Caco-2 (cell line): Measurements from ENCODE around the gene ABLIM2. TPM values are rescaled to one million over a fixed set of nuclear protein-coding genes. Genes with fewer than 3 reads are reported as not detected.

Experiments used
- BruUV-seq: library from RNA; stranded (reverse); fragments of 400-500 nt; replicated peaks from 2 replicates; lab custom pipeline; 2021; lab: Mats Ljungman, UMichigan
- CTCF ChIA-PET: fragments of 300-600 bp; sonication (Branson Sonifier 250); formaldehyde crosslinking; loops from one replicate; lab custom pipeline; 2022; ENCODE audit warnings: antibody characterized with exemption; lab: Charles Lee
- POLR2A ChIA-PET: fragments of 300-600 bp; sonication (Branson Sonifier 250); formaldehyde crosslinking; loops from one replicate; lab custom pipeline; 2022; ENCODE audit warnings: antibody characterized with exemption; lab: Charles Lee
- DNase-seq, 2 experiments: peaks; one replicate each; pipeline versions ENCODE4 v3.0.0 to v3.0.0-alpha.2; 2020 to 2022
- H3K27me3 ChIP-seq: replicated peaks from 2 replicates; pipeline ENCODE4 v1.6.0; 2011; ENCODE audit warnings: low read length; ENCODE audit not compliant: control insufficient read depth, insufficient read depth
- H3K36me3 ChIP-seq: 2 replicates; pipeline ENCODE4 v1.5.1; 2011; ENCODE audit warnings: low read length; ENCODE audit not compliant: control insufficient read depth, insufficient read depth
- H3K4me1 ChIP-seq: fragments of 250-450 bp; sonication (Bioruptor Pico); 2 replicates; pipeline ENCODE4 v1.5.1; 2020; ENCODE audit warnings: mild to moderate bottlenecking
- H3K4me3 ChIP-seq: 2 replicates; pipeline ENCODE4 v1.5.1; 2011; ENCODE audit warnings: low read depth, mild to moderate bottlenecking, control low read depth, low read length
- H3K9me3 ChIP-seq: fragments of 250-450 bp; sonication (Bioruptor Pico); 2 replicates; pipeline ENCODE4 v1.5.1; 2020; ENCODE audit warnings: mild to moderate bottlenecking, moderate library complexity
- H3K27ac Mint-ChIP-seq: one replicate; pipeline ENCODE4 v1.8.0; 2022; ENCODE audit warnings: mixed read lengths; ENCODE audit not compliant: unreplicated experiment
- H3K27me3 Mint-ChIP-seq: one replicate; pipeline ENCODE4 v1.8.0; 2022; ENCODE audit warnings: mixed read lengths; ENCODE audit not compliant: insufficient read depth, unreplicated experiment
- H3K36me3 Mint-ChIP-seq: one replicate; pipeline ENCODE4 v1.8.0; 2022; ENCODE audit warnings: mild to moderate bottlenecking, mixed read lengths; ENCODE audit not compliant: insufficient read depth, unreplicated experiment
- H3K4me1 Mint-ChIP-seq: one replicate; pipeline ENCODE4 v1.8.0; 2022; ENCODE audit warnings: low read depth, mixed read lengths; ENCODE audit not compliant: unreplicated experiment
- H3K4me3 Mint-ChIP-seq: one replicate; pipeline ENCODE4 v1.8.0; 2022; ENCODE audit warnings: mild to moderate bottlenecking, moderate library complexity, mixed read lengths; ENCODE audit not compliant: unreplicated experiment
- H3K9me3 Mint-ChIP-seq: one replicate; pipeline ENCODE4 v1.8.0; 2022; ENCODE audit warnings: mixed read lengths; ENCODE audit not compliant: unreplicated experiment
- intact Hi-C: fragments of 100-400 bp; cut with micrococcal nuclease; formaldehyde crosslinking; loops from one replicate; pipeline ENCODE4 v1.10.0; 2022; ENCODE audit not compliant: unreplicated experiment
- total RNA-seq: library from RNA; stranded (reverse); gene quantifications from 2 replicates; pipeline ENCODE4 v1.2.3, GENCODE V29; 2022
- TF ChIP-seq, protein P1 (sequence below), 2 experiments: fragments of 200-600 bp in 1 of 2; IDR thresholded peaks; 1 replicate in 1 of 2; 2 replicates in 1 of 2; pipeline versions ENCODE4 v1.5.1 to v1.8.0; 2011 to 2022; ENCODE audit warnings: antibody characterized with exemption in 1 of 2, control low read depth in 1 of 2, inconsistent platforms in 1 of 2, low read depth in 1 of 2, low read length in 1 of 2, mild to moderate bottlenecking in 1 of 2, moderate library complexity in 1 of 2; ENCODE audit not compliant: insufficient read depth in 1 of 2, severe bottlenecking in 1 of 2, unreplicated experiment in 1 of 2

The ABLIM2 gene
- total RNA-seq, 1 experiment from 2014 or later = 0.23 TPM

- DNase-seq = no peak
- TF ChIP-seq, protein P1, sequence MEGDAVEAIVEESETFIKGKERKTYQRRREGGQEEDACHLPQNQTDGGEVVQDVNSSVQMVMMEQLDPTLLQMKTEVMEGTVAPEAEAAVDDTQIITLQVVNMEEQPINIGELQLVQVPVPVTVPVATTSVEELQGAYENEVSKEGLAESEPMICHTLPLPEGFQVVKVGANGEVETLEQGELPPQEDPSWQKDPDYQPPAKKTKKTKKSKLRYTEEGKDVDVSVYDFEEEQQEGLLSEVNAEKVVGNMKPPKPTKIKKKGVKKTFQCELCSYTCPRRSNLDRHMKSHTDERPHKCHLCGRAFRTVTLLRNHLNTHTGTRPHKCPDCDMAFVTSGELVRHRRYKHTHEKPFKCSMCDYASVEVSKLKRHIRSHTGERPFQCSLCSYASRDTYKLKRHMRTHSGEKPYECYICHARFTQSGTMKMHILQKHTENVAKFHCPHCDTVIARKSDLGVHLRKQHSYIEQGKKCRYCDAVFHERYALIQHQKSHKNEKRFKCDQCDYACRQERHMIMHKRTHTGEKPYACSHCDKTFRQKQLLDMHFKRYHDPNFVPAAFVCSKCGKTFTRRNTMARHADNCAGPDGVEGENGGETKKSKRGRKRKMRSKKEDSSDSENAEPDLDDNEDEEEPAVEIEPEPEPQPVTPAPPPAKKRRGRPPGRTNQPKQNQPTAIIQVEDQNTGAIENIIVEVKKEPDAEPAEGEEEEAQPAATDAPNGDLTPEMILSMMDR (IDR thresholded peaks at IDR 0.05; ENCODE audit: insufficient read depth in 1 of 2, low read depth in 1 of 2, low read length in 1 of 2, severe bottlenecking in 1 of 2, unreplicated experiment in 1 of 2) = no peak
- intact Hi-C loops = no loop called here
- ChIA-PET CTCF (no interaction called here), POLR2A (no interaction called here)
- Mint-ChIP-seq H3K4me3 (no peak overlapping the region), H3K4me1 (peaks cover 7% of the 10 kb centered on the region), H3K36me3 (no peaks in the 10 kb centered on the region), H3K27ac (no peak overlapping the region), H3K9me3 (no peaks in the 10 kb centered on the region), H3K27me3 (no peaks in the 10 kb centered on the region)
- Histone ChIP-seq H3K27me3 (no peaks in the 10 kb centered on the region), H3K4me3 (no peak overlapping the region), H3K4me1 (peaks cover 12% of the 10 kb centered on the region; the same call in 1 of the 2 replicates), H3K9me3 (peaks cover 8% of the 10 kb centered on the region; the same call in 1 of the 2 replicates), H3K36me3 (no peaks in the 10 kb centered on the region)
- BruUV-seq = no TSS peak
These were observed 203.2 kb downstream of the ABLIM2 start for GRCh38 chr4:7955393-7955792.

GRCh38 chr4:7952615-7953014, 206.0 kb downstream of the ABLIM2 start:
- TF ChIP-seq, protein P1 (IDR thresholded peaks at IDR 0.05; ENCODE audit: insufficient read depth in 1 of 2, low read depth in 1 of 2, low read length in 1 of 2, severe bottlenecking in 1 of 2, unreplicated experiment in 1 of 2) = no peak
- intact Hi-C loops = no loop called here
- ChIA-PET POLR2A (interaction anchor here (0.7 kb wide), 1 partner anchor 154 kb away, joined by 5 read pairs; no protein-coding TSS in a partner anchor), CTCF (no interaction called here)
- Mint-ChIP-seq H3K4me1 (peaks cover 7% of the 10 kb centered on the region), H3K36me3 (no peaks in the 10 kb centered on the region), H3K9me3 (no peaks in the 10 kb centered on the region), H3K27ac (no peak overlapping the region), H3K27me3 (no peaks in the 10 kb centered on the region), H3K4me3 (no peak overlapping the region)
- no TSS peak for BruUV-seq
- Histone ChIP-seq H3K4me3 (no peak overlapping the region), H3K27me3 (no peaks in the 10 kb centered on the region), H3K9me3 (peaks cover 8% of the 10 kb centered on the region; the same call in 1 of the 2 replicates), H3K4me1 (peaks cover 12% of the 10 kb centered on the region; the same call in 1 of the 2 replicates), H3K36me3 (no peaks in the 10 kb centered on the region)
- no peak for DNase-seq

DNA sequence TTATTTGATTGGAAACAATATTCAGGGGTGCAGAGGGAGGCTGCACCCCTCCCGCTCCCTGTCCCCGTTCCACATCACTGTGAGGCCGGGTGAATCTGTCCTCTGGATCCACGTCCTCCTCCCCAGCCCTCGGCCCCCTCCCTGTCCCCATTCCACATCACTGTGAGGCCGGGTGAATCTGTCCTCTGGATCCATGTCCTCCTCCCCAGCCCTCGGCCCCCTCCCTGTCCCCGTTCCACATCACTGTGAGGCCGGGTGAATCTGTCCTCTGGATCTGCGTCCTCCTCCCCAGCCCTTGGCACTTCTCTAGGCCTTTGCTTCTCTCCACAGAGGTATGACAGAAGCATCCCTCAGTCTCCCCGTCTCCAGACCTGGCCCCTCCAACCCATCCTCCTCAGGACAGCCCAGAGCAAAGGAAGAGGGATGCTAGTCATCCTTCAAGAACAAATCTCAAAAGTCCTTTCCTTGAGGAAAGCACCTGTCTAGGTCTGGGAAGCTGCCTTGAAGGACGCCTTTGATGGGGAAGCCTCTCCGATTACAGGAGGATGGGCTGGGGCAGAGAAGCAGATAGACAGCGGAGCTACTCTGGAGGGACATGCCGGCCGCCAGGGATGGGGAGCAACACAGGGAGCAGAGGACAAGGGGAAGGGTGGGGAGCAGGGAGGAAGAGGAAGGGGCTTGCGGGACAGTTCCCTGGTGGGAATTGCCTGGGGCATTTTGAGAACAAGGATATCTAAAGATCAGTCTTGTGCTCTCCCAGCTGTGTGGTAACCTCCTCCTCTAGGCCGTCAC, 208.1 kb downstream of the ABLIM2 start:
- Mint-ChIP-seq H3K27ac (no peak overlapping the region), H3K4me3 (no peak overlapping the region), H3K36me3 (no peaks in the 10 kb centered on the region), H3K27me3 (no peaks in the 10 kb centered on the region), H3K9me3 (no peaks in the 10 kb centered on the region), H3K4me1 (no peaks in the 10 kb centered on the region)
- no peaks in the 10 kb centered on the region for H3K4me1 ChIP-seq
- intact Hi-C loops = no loop called here
- TF ChIP-seq, protein P1 (IDR thresholded peaks at IDR 0.05; ENCODE audit: insufficient read depth in 1 of 2, low read depth in 1 of 2, low read length in 1 of 2, severe bottlenecking in 1 of 2, unreplicated experiment in 1 of 2) = no peak
- BruUV-seq = no TSS peak
- H3K36me3 ChIP-seq = no peaks in the 10 kb centered on the region
- ChIA-PET CTCF (no interaction called here), POLR2A (no interaction called here)
- peaks cover 8% of the 10 kb centered on the region; the same call in 1 of the 2 replicates for H3K9me3 ChIP-seq
- DNase-seq = no peak
- no peaks in the 10 kb centered on the region for H3K27me3 ChIP-seq
- H3K4me3 ChIP-seq = no peak overlapping the region
